GM06990 (cell line): ENCODE measurements around the gene CNOT11.

Source experiments
- DNase-seq: peaks from one replicate; pipeline ENCODE4 v3.0.0-alpha.2; 2011; ENCODE audit not compliant: insufficient read length; ENCODE audit errors: extremely low read depth
- H3K27me3 ChIP-seq: replicated peaks from 2 replicates; pipeline ENCODE4 v1.6.0; 2011; ENCODE audit warnings: low read length; ENCODE audit not compliant: control insufficient read depth, insufficient read depth
- H3K36me3 ChIP-seq: 2 replicates; pipeline ENCODE4 v1.5.1; 2011; ENCODE audit warnings: low read length; ENCODE audit not compliant: control insufficient read depth, insufficient read depth
- H3K4me3 ChIP-seq: replicated peaks from 2 replicates; pipeline ENCODE4 v1.5.1; 2011; ENCODE audit warnings: low read depth, mild to moderate bottlenecking, control low read depth, low read length
- TF ChIP-seq, protein P1 (sequence below): IDR thresholded peaks from 2 replicates; pipeline ENCODE4 v1.5.1; 2011; ENCODE audit warnings: low read length, control low read depth, mild to moderate bottlenecking, inconsistent platforms; ENCODE audit not compliant: insufficient read depth, poor library complexity, severe bottlenecking

CNOT11 gene

GRCh38 chr2:101274142-101274541 lies 21.5 kb downstream of the CNOT11 start:
- H3K36me3 ChIP-seq = peaks cover 11% of the 10 kb centered on the region
- TF ChIP-seq, protein P1, sequence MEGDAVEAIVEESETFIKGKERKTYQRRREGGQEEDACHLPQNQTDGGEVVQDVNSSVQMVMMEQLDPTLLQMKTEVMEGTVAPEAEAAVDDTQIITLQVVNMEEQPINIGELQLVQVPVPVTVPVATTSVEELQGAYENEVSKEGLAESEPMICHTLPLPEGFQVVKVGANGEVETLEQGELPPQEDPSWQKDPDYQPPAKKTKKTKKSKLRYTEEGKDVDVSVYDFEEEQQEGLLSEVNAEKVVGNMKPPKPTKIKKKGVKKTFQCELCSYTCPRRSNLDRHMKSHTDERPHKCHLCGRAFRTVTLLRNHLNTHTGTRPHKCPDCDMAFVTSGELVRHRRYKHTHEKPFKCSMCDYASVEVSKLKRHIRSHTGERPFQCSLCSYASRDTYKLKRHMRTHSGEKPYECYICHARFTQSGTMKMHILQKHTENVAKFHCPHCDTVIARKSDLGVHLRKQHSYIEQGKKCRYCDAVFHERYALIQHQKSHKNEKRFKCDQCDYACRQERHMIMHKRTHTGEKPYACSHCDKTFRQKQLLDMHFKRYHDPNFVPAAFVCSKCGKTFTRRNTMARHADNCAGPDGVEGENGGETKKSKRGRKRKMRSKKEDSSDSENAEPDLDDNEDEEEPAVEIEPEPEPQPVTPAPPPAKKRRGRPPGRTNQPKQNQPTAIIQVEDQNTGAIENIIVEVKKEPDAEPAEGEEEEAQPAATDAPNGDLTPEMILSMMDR = no peak
- no peaks in the 10 kb centered on the region for H3K27me3 ChIP-seq
- no peak overlapping the region for H3K4me3 ChIP-seq
- DNase-seq = no peak

GRCh38 chr2:101277111-101277510 lies 24.4 kb downstream of the CNOT11 start:
- TF ChIP-seq, protein P1 = no peak
- no peak for DNase-seq
- H3K4me3 ChIP-seq = no peak overlapping the region
- H3K36me3 ChIP-seq = peaks cover 12% of the 10 kb centered on the region
- H3K27me3 ChIP-seq = no peaks in the 10 kb centered on the region

DNA sequence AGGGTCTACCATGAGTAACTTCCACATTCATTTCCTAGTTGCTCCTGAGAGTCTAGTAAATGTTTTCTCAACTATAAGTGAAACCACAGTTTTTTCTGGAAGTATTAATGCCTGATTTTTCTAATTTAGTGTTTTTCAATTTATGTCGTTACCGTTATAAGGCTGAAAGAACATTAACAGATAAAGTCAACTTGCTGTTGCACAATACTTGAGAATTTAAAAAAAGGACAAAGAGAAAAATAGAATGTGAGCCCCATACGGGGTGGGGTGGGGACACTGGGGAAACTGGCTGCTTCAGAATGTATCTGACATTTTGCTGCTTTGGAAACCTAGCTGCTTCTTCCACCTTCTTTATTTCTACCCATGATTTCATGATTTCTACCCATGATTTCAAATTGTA lies 26.2 kb downstream of the CNOT11 start:
- TF ChIP-seq, protein P1 = no peak
- Histone ChIP-seq H3K4me3 (no peak overlapping the region), H3K27me3 (no peaks in the 10 kb centered on the region), H3K36me3 (peaks cover 11% of the 10 kb centered on the region)
- no peak for DNase-seq

DNA sequence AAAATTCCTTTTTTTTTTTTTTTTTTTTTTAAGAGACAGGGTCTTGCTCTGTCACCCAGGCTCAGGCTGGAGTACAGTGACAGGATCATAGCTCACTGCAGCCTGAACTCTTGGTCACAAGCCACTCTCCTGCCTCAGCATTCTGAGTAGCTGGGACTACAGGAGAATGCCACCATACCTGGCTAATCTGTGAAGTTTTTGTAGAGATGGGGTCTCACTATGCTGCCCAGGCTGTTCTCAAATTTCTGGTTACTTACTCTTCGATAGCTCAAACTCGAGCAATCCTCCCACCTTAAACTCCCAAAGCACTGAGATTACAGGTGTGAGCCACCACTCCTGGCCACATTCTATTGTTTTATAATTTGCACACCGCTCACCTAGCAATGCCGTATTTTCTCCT lies 28.8 kb downstream of the CNOT11 start:
- H3K36me3 ChIP-seq = peaks cover 15% of the 10 kb centered on the region
- DNase-seq = no peak
- H3K4me3 ChIP-seq = no peak overlapping the region
- H3K27me3 ChIP-seq = no peaks in the 10 kb centered on the region
- TF ChIP-seq, protein P1 = no peak

DNA sequence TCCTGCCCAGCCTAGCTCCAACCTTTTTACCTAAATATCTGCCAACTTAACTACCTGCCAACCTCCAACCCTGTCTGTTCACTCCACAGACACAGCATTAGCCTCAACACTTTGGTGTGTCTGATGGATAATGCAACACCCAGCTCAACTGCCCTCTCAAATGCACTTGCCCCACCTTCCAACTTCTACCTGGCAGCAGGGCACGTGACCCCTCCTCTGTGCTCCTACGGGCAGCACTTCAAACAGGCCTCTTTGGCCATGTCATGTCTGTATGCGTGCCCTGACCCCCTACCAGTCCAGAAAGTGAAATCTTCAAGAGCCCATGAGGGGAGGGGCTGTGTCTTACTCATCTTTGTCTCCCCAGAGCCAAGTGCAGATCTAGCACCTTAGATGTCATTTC lies 30.3 kb downstream of the CNOT11 start:
- peaks cover 18% of the 10 kb centered on the region for H3K36me3 ChIP-seq
- no peaks in the 10 kb centered on the region for H3K27me3 ChIP-seq
- no peak for DNase-seq
- no peak overlapping the region for H3K4me3 ChIP-seq
- TF ChIP-seq, protein P1 = no peak

DNA sequence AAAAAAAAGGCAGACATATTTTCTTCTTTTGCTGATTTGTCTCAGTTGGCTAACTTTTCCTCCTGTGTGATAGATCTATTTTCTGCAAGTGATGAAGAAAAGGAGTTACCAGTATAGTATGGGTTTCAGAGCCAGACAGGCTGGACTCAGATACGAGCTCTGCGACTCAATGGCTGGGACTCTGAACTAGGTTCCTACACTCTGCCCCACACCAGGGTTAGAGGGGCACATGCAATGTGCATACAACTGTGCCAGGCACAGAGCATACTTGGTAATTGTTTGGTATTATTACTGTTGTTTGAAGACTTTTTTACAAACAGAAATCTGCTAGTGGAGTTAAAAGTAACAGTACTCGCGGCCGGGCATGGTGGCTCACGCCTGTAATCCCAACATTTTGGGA lies 34.0 kb downstream of the CNOT11 start:
- H3K4me3 ChIP-seq = no peak overlapping the region
- H3K27me3 ChIP-seq = no peaks in the 10 kb centered on the region
- peaks cover 11% of the 10 kb centered on the region for H3K36me3 ChIP-seq
- TF ChIP-seq, protein P1 = no peak
- DNase-seq = no peak
